Putamen (tissue), 1 donor: ENCODE data around the gene SEMA5A.

Source experiments
- DNase-seq: peaks from one replicate; pipeline ENCODE4 v3.0.0-alpha.2; 2016; ENCODE audit warnings: low spot score

The SEMA5A gene

DNA sequence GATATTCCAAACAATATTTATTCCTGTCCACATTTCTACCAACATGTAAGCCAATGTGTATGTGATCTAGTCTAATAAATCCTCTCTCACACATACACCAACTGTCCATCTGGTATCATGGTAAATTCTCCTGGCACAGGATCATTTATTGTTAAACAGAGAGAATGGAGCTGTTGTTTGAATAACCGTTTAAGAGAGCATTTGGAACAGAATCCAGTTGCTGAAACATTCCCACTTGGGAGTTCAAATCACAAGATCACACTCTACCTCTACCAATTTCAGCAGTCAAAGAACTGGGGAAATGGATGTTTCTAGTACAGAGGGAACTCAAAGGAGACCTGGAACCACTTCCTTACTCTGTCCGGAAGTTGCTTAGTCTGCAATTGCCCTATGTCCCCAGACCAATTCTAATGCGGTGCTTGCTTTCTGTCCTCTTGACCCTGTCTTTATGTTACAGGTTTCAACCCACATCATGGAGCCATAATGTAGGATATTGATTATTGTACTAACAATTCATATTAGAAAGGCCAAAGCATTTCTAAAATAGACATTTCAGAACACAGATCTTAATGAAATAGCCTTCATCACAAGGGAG lies 488.4 kb downstream of the SEMA5A start:
- peak; percentile 26 for DNase-seq

- no peak for DNase-seq
Observed at GRCh38 chr5:9056046-9056445, 489.8 kb downstream of the SEMA5A start.

GRCh38 chr5:9054821-9055589 lies 490.9 kb downstream of the SEMA5A start:
- no peak for DNase-seq

GRCh38 chr5:9054322-9054721 lies 491.6 kb downstream of the SEMA5A start:
- DNase-seq: no peak

DNA sequence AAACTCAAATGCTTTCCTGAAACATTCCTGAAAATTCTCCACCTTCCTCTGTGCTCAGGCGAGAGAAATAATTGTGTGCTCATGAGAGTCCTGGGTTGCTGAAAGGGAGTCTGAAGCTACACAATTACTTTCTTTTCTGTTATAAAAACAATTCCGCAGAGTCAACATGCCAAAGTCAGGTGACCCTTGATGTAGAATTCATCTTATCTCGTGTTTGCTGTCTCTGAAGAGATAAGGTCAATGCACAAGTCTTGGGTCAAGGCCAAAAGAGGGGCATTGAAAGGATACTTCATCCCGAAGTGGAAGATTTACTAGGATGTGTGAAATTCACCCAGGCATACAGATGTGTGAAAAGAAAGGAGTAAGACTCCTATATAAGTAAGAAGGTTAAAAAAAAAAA lies 493.5 kb downstream of the SEMA5A start:
- DNase-seq: no peak

- no peak for DNase-seq
Observed at GRCh38 chr5:9051779-9052178, 494.1 kb downstream of the SEMA5A start.

DNA sequence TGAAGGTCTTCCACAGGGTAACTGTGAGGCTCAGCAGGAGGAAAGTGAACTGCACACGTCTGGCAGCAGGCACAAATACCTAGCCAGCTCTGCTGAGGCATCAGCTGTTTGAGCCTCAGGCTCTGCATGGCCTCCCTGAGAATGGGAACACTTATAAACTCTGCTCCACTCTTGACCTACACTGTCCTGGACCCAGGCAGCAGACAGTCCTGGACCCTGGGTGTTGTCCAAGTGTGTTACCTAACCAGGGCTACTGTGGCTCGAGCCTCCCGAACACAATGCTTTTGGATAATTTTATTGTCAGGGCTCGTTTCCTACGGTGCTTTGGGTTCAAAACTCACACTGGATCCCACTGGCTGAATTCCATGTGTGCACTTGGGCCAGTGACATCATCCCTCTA lies 497.9 kb downstream of the SEMA5A start:
- DNase-seq: no peak

DNA sequence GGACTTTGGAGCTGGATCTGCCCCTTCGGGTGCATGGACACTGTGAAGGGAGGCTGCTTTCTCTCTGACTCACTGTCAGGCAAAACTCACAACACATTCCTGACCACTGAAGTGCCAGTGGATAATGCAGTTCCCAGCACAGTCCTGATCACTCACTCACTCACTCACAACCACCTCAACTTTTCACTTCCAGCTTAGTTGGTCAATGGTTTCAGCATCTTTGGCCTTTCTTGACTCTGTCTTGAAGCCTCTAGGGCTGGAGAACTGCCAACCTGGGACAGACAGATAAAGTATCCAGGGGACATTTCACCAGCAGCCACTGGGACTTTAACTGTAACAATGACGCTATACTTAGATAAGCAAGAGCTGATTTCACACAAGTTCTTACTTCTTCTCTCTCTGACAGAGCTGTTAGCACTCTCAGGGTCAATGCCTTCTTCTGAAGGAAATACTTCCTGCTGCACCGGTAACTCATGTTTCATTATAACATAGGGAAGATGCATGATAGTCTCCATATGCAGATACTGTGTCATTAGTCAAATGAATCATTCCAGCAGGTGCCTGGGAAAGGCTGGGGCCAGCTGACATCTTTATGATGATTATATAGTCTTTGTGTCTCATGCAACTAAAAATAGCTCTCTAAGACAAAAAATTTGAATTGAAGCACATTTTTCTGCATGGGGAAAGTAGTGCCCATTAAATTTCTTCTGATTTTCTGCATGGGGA lies 499.0 kb downstream of the SEMA5A start:
- no peak for DNase-seq

DNA sequence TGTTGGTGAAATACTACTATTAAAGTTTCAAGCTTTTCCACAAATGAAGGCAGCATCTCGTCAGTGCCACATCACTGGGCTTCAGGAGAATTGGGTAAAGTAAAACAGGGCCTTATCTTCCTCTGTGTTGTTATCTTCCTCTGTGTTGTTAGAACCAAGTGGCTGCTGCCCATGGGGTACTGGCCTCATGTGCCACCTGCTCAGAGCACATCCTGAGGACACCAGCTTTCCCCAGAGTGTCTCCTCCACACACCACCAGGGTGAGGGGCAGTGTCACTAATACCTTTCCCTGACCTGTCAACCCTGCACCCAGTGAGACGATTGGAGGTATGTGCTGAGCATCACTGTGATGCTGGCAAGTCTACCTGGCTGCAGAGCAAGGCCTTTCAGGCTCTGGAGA lies 499.9 kb downstream of the SEMA5A start:
- DNase-seq: no peak

DNA sequence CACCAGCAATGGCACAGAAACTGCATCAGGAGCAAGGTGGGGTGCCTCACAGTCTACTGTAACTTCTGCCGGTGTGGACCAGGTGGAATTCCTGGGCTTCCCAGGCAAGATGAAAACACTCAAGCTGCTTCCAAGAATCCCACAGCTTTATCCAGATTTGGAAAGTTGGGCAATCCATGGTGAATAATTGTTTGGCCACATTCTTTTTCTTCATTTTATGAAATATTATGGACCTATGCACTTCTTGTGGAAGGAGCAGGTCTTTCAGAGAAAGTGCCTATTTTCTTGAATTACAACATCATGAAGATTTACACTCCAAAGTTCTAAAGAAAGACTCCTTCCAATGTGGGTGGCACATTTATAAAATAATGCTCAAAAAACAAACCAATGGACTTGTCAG lies 503.6 kb downstream of the SEMA5A start:
- no peak for DNase-seq

- DNase-seq: no peak
Observed at GRCh38 chr5:9040475-9040874, 505.4 kb downstream of the SEMA5A start.

GRCh38 chr5:9037048-9037447 lies 508.8 kb downstream of the SEMA5A start:
- DNase-seq: no peak

- DNase-seq: no peak
Observed at GRCh38 chr5:9035346-9035745, 510.5 kb downstream of the SEMA5A start.

DNA sequence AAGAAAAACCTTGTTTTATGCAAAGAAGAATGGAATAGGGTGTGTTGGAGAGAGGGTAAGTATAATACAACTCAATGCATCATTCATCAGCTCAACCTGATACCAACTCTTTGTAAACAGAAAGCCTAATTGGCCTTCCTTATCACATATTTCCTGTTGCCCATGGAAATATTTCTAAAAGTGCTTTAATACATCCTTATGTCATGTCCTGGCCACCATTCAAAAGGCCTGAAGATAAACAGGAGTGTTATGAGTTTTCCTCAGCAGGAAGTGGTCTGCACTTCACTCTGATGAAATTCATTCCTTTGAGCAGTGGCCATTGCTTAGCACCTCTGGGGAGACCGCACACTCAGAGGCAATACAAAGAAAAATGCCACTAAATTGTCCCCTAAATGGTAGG lies 511.2 kb downstream of the SEMA5A start:
- no peak for DNase-seq

GRCh38 chr5:9033524-9033923 lies 512.4 kb downstream of the SEMA5A start:
- no peak for DNase-seq

- DNase-seq: no peak
Observed at GRCh38 chr5:9025942-9026341, 519.9 kb downstream of the SEMA5A start.

DNA sequence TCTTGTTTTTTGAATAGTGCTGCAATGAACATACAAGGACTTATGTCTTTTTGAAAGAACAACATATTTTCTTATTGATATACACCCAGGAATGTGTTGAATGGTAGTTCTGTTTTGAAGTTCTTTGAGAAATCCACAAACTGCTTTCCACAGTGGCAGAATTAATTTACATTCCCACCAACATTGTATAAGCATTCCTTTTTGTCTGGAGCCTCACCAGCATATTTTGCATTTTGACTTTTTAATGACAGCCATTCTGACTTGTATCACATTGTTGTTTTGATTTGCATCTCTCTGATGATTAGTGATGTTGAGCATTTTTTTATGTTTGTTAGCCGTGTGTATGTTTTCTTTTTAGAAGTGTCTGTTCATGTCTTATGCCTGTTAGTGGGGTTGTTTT lies 524.9 kb downstream of the SEMA5A start:
- no peak for DNase-seq

- DNase-seq: no peak
Observed at GRCh38 chr5:9015937-9016270, 530.0 kb downstream of the SEMA5A start.

- DNase-seq: no peak
Observed at GRCh38 chr5:9015260-9015936, 530.5 kb downstream of the SEMA5A start.

- no peak for DNase-seq
Observed at GRCh38 chr5:9013147-9013546, 532.7 kb downstream of the SEMA5A start.

DNA sequence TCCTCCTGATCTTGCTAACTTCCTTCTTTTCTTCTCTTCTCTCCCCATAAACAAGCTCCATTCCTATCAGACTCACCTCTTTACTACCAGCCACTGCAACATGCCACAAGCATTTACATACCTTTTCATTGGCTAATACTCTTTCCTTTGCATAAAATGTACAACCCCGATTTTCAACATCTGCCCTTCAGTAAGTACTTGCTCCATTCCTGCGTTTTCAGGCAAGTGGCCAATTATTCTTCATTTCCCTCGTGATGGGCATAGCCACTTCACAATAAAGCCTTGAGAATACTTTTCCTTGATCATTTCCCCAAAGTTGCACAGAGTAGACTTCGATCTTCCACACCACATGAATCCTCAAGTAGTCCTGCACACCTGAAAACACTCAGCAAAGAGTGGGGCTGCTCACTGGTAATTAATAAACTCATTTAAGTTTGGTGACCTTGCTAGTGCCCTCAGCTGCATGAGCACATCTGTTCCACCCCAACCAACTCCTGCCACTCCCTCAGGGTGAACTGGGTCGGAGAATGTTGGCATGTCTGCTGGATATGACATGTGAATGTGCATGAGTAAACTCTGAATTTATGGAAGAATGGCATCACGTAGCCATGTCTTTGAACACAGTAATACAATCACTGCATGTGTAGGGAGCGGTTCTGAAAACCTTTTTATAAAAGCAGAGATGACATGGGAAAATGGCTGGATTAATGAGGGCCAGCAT lies 535.8 kb downstream of the SEMA5A start:
- DNase-seq: no peak

GRCh38 chr5:8997542-8998070 lies 548.3 kb downstream of the SEMA5A start:
- no peak for DNase-seq
